NCI-H524 treated with DMSO at 0.1 percent for 48 hours (cell line): ENCODE data around the gene ALOXE3.

ENCODE experiments used
- DNase-seq: peaks from one replicate; lab custom pipeline; 2025; lab: John Stamatoyannopoulos, UW

The ALOXE3 gene

GRCh38 chr17:8141741-8142140 is 23.4 kb upstream of the ALOXE3 start:
- DNase-seq, result no peak

GRCh38 chr17:8141045-8141444 is 22.7 kb upstream of the ALOXE3 start:
- no peak for DNase-seq

DNA sequence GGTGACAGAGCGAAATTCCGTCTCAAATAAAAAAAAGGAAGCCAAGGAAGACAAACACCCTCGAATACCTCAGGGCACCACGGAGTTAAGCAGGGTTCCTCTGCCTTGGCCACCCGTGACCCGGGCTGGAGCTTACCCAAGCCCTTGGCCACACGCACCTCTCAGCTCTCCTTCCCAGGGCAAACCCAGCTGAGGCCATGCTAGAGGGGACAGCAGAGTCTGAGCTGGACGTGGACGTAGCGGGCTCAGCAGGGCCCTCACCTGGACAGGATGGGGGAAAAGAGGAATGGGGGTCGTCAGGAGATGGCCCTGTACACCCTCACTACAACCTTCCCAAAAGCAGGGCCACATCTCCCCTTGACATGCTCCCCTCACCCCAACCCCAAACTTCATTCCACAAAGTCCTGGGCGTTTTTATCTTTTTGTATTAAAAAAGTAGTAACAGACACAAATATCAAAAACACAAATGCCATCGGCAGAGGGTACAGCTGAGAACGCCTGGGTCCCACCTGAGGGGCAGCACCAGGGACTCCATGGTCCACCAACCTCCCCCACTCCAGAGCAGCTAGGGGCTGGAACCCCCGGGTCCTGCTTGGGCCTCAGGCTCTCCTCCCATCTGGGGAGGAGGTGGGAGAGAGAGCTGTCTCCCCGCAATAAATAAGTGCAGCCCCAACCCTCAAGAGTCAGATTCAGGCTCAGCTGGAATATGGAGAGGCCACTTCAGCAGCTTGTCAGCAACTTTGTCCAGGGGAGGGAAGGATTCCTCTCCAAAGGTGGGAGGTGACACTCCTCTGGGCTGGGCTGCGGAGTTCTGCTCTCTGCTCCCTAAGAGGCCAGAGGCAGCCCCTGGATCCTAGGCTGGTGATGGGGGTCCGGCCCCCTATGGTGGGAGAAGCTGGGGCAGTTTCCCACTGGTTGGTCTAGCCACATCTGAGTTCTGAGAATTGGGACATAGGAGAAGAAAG is 22.0 kb upstream of the ALOXE3 start:
- DNase-seq, result no peak

DNA sequence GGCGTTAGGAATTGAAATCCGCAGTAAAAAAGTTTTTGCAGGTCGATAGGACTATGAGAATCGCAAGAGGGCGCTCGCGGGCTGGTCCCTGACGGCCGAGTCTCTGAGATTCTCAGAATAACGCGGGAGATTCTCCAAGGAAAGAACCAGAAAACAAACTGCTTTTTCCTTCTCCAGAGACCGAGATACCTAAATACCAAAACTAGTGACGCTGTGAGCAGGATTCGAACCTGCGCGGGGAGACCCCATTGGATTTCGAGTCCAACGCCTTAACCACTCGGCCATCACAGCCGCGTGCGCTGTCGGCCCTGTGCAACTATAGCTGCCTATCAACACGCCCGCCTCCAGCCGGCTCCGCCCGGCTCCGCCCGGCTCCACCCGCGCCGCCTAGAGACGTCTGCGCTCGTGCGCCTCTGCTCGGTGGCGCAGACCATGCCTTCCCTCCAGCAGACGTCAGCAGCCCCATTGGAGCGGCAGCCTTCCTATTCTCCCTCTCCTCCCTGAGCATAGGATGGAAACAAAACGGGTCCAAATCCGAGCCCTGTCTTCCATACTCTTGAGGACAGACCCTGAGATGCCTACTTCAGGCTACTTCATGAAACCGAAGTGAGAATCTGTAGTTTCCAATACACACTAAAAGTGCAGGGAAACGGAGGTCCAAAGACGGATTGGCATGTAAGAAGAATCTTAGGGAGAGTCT is 20.5 kb upstream of the ALOXE3 start:
- peak; percentile 61 for DNase-seq

- DNase-seq, result no peak
Measured at GRCh38 chr17:8138374-8138671, 20.0 kb upstream of the ALOXE3 start.

DNA sequence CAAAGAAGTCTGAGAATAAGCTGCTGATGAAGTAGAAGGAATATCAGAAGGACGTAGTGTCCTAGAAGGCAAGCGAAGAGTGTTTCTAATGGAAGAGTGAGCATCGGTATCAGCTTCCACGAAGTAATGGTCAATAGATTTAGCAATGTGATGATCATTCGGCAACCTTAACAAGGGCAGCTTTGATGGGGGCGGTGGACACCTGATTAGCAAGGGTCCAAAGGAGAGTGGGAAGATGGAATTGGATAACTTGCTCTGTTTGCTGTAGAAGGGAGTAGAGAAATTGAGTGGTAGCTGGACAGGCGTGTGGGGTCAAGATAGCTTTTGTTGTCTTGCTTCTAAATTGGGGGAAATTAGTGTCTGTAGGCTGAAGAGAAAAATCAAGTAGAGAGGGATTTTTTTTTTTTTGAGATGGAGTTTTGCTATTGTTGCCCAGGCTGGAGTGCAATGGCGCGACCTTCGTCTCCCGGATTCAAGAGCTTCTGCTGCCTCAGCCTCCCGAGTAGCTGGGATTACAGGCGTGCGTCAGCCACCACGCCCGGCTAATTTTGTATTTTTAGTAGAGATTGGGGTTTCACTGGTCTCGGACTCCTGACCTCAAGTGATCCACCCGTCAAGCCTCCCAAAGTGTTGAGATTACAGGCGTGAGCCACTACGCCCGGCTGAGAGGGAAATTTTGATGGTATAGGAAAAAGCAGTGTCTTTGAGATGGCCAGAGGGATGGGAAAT is 19.5 kb upstream of the ALOXE3 start:
- DNase-seq, result no peak

DNA sequence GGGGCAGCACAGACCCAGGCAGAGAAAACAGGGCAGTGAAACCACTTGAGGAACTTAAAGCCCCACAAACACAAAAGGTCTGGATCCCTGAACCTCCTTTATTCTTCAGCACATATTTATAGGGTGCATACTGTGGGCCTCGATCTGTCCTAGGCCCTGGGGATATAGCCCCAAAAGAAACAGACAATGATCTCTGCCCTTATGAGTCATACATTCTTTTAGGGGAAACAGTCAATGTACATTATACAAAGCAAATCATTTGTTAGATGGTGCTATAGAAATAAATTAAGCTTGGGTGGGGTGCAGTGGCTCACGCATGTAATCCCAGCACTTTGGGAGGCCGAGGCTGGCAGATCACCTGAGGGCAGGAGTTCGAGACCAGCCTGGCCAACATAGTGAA is 15.6 kb upstream of the ALOXE3 start:
- no peak for DNase-seq

- DNase-seq, result no peak
Measured at GRCh38 chr17:8133399-8133798, 15.1 kb upstream of the ALOXE3 start.

- DNase-seq, result no peak
Measured at GRCh38 chr17:8131844-8132441, 13.6 kb upstream of the ALOXE3 start.

- DNase-seq, result no peak
Measured at GRCh38 chr17:8128125-8128784, 9.9 kb upstream of the ALOXE3 start.

DNA sequence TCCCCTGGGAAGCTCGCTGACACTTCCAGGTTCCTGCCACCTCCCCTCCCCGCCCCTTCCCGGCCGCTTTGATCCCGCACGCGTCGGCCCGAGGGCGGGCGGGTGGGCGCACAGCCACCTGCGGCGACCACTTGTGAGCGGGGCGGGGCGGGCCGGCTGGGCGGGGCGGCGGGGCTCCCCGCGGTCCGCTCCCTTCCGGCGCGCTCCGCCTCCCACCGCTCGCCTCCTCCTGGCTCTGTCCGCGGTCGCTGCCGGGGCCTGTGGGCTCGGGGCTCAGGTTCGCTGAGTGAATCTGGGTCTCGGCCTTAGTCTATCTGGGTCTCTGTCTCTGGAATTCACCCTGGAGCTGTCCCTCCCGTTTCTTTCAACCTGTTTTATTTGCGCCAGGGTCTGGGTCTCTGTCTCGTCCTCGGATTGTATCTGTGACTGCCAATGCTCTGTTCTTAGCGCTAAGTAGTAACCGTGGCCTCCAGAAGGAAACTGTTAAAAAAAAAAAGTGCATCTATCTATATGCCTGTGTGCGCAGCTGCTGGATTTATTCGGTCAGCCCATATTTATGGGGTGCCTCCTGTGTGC is 8.3 kb upstream of the ALOXE3 start:
- DNase-seq, result no peak

GRCh38 chr17:8125947-8126490 is 7.7 kb upstream of the ALOXE3 start:
- DNase-seq, result no peak

DNA sequence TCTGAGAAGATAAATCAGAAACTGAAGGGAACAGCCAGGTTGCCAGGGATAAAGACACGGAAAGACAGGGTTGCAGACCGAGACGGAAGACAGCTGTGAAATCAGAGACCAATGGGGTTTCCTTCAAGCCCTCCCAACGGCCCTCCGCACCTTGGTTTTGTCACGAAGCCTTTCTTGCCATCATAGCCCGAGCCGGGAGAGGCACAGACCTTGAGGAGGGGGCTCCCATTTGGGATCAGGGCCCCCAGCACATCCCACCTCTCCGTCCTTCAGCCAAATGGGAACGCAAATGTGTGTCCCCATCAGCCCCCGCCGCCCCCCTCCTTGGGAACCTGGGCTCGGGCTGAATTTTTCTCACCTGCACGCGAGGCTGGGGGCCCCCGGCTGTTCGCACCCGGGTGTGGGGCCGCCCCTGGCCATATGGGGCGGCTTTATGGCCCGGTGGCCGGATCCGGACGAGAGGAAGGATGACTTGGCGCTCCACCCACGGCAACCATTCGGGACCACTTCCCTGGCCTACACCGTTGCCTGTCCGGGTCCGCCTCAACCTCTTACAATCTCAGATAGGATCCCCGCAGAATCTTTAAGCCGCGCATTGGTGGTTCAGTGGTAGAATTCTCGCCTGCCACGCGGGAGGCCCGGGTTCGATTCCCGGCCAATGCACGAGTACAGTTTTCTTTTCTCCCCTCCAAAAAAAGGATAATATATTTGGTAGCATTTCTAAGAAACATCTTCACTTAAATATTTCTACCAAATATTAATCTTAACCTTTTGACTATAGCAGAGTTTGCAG is 7.0 kb upstream of the ALOXE3 start:
- no peak for DNase-seq

GRCh38 chr17:8124350-8125153 is 6.2 kb upstream of the ALOXE3 start:
- DNase-seq, result no peak

DNA sequence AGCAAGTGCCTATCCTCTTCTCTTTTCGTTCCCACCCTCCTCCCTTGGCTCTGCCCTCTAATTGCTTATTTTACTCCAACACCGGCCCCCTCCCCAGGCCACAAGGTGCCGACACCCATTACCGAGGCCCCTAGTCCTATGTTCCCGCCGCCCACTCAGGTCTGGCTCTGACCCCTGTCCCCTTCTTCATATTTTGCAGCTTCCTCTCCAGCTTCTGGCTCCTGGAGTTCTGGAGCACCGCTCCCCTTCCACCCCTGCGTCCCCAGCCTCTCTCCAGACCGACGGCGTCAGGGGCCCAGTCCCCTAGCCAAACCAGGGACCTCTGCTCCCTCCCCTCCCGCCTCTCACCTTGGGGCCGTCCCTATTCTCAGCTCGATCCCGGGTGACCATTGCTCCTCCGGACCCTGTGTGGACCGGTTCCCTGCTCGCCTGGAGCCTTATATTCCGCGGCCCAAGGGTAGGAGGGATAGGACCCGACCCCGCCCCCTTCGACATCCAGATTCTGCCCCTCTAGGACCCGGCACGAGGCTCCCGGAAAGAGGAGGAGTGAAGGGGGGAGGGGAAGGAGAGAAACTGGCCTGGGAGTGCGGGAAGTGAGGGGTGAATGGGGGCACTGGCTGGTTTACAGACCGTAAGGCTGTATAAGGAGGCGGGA is 5.5 kb upstream of the ALOXE3 start, which contains the start of gene HES7:
HES7 (minus strand) TSS at position 412 of the 655 bp plus-strand sequence; CDS start at position 390, 22 bp downstream.
- DNase-seq, result no peak

- DNase-seq, result no peak
Measured at GRCh38 chr17:8122924-8123694, 4.8 kb upstream of the ALOXE3 start.

DNA sequence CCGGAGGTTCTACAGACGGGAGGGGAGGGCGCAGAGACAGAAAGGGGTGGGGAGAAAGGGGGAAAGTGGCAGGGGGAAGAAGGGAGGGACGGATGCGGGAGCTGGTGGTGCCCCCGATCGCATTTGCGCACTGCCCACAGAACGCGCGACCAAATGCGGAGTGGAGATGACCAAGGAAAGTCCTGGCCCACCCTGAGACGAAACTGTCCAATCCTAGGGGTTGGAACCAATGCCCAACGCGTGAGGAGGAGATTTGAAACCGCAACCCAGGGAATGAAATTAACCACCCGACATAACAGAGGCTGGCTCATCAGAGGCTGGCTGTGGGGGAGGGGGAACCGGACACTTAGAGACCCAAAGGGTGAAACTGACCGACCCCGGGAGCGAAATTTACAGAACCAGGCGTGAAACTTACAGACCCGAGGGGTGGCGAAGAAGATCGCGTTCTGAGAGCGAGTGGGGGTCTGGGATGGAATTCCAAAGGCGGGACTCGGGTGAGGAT is 4.2 kb upstream of the ALOXE3 start:
- DNase-seq, result no peak
